ENCODE data around the gene RYR1. TPM values are rescaled to one million over a fixed set of nuclear protein-coding genes. Genes with fewer than 3 reads are reported as not detected.
"Not testable (repeated sequence)": the region's sequence is repeated elsewhere in the genome, so short reads cannot be mapped to it uniquely, and the experiment has no call there.

RYR1 gene
- total RNA-seq, 1 donor from 2014 or later, result 0.03 TPM

DNA sequence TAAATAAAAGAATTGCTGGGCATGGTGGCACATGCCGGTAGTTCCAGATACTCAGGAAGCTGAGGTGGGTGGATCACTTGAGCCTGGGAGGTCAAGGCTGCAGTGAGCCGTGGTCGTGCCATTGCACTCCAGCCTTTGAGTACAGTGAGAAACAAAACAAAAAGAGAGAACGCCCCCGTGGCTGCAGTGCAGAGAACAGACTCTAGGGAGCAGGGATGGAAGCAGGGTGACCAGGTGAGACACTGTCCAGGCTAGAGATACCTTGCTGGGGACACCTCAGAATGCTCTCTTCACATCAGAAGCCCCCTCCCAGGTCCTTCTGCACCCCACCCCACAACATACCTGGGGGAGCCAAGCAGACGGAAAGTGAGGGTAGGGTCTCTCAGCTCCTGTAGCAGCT is 159.4 kb downstream of the RYR1 start:
- no peak overlapping the region for H3K27ac Mint-ChIP-seq (ENCODE audit: unreplicated experiment)
- peaks cover 5% of the 10 kb centered on the region for H3K4me1 Mint-ChIP-seq (ENCODE audit: unreplicated experiment)
- TF ChIP-seq, protein P1, sequence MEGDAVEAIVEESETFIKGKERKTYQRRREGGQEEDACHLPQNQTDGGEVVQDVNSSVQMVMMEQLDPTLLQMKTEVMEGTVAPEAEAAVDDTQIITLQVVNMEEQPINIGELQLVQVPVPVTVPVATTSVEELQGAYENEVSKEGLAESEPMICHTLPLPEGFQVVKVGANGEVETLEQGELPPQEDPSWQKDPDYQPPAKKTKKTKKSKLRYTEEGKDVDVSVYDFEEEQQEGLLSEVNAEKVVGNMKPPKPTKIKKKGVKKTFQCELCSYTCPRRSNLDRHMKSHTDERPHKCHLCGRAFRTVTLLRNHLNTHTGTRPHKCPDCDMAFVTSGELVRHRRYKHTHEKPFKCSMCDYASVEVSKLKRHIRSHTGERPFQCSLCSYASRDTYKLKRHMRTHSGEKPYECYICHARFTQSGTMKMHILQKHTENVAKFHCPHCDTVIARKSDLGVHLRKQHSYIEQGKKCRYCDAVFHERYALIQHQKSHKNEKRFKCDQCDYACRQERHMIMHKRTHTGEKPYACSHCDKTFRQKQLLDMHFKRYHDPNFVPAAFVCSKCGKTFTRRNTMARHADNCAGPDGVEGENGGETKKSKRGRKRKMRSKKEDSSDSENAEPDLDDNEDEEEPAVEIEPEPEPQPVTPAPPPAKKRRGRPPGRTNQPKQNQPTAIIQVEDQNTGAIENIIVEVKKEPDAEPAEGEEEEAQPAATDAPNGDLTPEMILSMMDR (IDR thresholded peaks at IDR 0.05), result no peak
- no peak for DNase-seq (ENCODE audit: extremely low spot score, unreplicated experiment)
- H3K4me3 Mint-ChIP-seq (ENCODE audit: unreplicated experiment), result no peak overlapping the region
- H3K27me3 Mint-ChIP-seq (ENCODE audit: unreplicated experiment), result peaks cover 5% of the 10 kb centered on the region
- H3K9me3 Mint-ChIP-seq (ENCODE audit: unreplicated experiment), result no peaks in the 10 kb centered on the region
- no peaks in the 10 kb centered on the region for H3K36me3 Mint-ChIP-seq (ENCODE audit: unreplicated experiment)

DNA sequence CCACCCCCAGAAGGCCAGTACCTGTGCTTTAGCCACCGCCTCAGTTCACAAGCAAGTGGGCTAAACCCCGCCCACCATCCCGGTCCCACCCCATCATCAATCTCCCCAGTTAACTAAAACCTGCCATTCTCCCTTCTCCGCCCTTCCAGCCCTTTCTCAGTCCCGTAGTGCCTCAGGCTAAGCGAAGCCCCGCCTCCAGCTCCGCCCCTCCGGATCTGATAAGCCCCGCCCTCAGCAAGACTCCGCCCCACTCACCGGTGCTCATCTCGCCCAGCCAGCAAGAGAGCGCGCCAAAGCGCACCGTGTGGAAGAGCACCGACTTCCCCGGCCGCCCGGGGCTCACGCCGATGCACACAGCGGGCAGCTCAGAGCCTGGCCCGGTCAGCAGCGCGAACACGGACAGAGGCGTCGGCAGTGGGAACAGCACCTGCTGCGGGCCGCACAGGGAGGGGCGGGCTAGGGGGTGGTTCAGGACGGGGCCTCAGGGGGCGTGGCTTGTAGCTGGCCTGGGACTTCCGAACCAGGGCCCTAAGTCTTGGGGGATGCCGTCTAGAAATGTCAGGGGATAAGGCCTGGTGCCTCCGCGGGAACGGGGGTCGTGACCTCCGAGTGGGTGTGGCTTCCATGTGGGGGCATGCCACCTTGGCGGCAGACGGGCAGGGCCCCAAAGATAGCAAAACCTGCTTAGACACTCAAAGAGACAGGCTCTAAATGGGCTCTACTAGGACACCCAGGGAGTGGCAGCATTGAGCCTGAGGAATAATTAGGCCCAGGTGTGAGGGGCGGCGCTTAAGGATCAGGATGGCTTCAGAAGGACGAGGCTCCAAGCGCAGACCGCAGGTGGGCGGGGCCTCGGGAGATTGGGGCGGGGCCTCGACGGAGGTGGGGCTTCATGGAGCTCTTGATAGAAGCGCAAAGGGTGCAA is 162.8 kb downstream of the RYR1 start:
- DNase-seq (ENCODE audit: extremely low spot score, unreplicated experiment), result no peak
- H3K9me3 Mint-ChIP-seq (ENCODE audit: unreplicated experiment), result no peaks in the 10 kb centered on the region
- H3K4me1 Mint-ChIP-seq (ENCODE audit: unreplicated experiment), result peaks cover 5% of the 10 kb centered on the region
- no peaks in the 10 kb centered on the region for H3K36me3 Mint-ChIP-seq (ENCODE audit: unreplicated experiment)
- H3K27ac Mint-ChIP-seq (ENCODE audit: unreplicated experiment), result no peak overlapping the region
- TF ChIP-seq, protein P1 (IDR thresholded peaks at IDR 0.05), result no peak
- peaks cover 7% of the 10 kb centered on the region for H3K27me3 Mint-ChIP-seq (ENCODE audit: unreplicated experiment)
- H3K4me3 Mint-ChIP-seq (ENCODE audit: unreplicated experiment), result no peak overlapping the region

DNA sequence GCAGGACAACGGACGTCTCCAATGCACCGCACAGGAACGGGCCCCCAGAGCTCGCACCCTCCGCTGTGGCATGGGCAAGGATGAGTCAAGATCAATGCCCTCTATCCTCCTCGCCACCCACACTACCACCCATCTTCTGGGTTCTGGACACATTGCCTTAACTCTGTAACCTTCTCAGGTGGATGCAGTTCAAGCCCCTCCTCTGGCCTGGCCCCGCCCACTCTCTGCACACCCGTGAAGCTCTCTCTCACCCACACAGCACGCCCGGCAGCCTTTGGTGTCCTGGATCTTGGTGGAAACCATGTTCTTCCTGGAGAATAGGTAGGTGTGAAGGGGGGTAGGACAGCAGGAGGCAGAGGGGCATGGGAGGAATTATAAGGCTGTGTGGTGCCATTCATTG is 163.6 kb downstream of the RYR1 start:
- TF ChIP-seq, protein P1 (IDR thresholded peaks at IDR 0.05), result no peak
- Mint-ChIP-seq H3K27ac (ENCODE audit: unreplicated experiment) (no peak overlapping the region), H3K9me3 (ENCODE audit: unreplicated experiment) (no peaks in the 10 kb centered on the region), H3K36me3 (ENCODE audit: unreplicated experiment) (no peaks in the 10 kb centered on the region), H3K4me1 (ENCODE audit: unreplicated experiment) (peaks cover 5% of the 10 kb centered on the region), H3K27me3 (ENCODE audit: unreplicated experiment) (peaks cover 7% of the 10 kb centered on the region), H3K4me3 (ENCODE audit: unreplicated experiment) (no peak overlapping the region)
- DNase-seq (ENCODE audit: extremely low spot score, unreplicated experiment), result no peak

DNA sequence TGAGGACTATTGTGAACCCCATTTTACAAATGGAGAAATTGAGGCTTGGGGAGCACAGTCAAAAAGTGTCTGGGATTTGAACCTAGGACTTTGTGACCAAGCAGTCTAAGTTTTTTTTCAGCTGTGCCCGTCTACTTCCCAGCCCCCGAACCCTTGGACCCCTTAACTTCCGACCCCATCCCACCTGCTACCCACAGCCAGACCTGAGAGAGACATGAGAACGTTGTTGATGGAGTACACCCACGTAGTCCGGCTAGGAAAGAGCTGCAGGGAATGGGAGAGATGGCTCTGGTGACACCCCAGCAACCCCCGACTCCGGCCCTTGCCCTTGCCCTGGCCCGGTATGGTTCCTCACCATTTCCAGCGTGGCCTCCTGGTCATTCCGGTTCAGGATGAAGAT is 166.2 kb downstream of the RYR1 start:
- H3K27ac Mint-ChIP-seq (ENCODE audit: unreplicated experiment), result no peak overlapping the region
- H3K4me1 Mint-ChIP-seq (ENCODE audit: unreplicated experiment), result peaks cover 5% of the 10 kb centered on the region
- no peak for DNase-seq (ENCODE audit: extremely low spot score, unreplicated experiment)
- H3K4me3 Mint-ChIP-seq (ENCODE audit: unreplicated experiment), result no peak overlapping the region
- no peaks in the 10 kb centered on the region for H3K36me3 Mint-ChIP-seq (ENCODE audit: unreplicated experiment)
- H3K27me3 Mint-ChIP-seq (ENCODE audit: unreplicated experiment), result peaks cover 7% of the 10 kb centered on the region
- no peaks in the 10 kb centered on the region for H3K9me3 Mint-ChIP-seq (ENCODE audit: unreplicated experiment)
- TF ChIP-seq, protein P1 (IDR thresholded peaks at IDR 0.05), result no peak

DNA sequence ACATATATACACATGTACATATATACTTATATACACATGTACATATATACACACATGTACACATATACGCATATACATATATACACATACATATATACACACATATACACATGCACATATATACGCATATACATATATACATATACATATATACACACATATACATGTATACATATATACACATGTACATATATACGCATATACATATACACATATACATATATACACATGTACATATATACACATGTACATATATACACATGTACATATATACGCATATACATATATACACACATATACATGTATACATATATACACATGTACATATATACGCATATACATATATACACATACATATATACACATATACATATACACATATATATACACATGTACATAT is 169.4 kb downstream of the RYR1 start:
- not testable (repeated sequence) for H3K27ac Mint-ChIP-seq (ENCODE audit: unreplicated experiment); H3K4me1 Mint-ChIP-seq (ENCODE audit: unreplicated experiment); DNase-seq (ENCODE audit: extremely low spot score, unreplicated experiment); H3K27me3 Mint-ChIP-seq (ENCODE audit: unreplicated experiment); H3K4me3 Mint-ChIP-seq (ENCODE audit: unreplicated experiment); H3K9me3 Mint-ChIP-seq (ENCODE audit: unreplicated experiment); H3K36me3 Mint-ChIP-seq (ENCODE audit: unreplicated experiment)
